GM23338 (cell line): ENCODE data around the gene AKAP13.

Experiments
- EZH2 ChIP-seq: fragments of 200-600 bp; sonication (generic); IDR thresholded peaks from one replicate; pipeline ENCODE4 v1.8.0; 2017; ENCODE audit warnings: antibody characterized with exemption, mild to moderate bottlenecking, low read depth; ENCODE audit not compliant: unreplicated experiment
- EZH2phosphoT487 ChIP-seq: fragments of 200-600 bp; sonication (generic); IDR thresholded peaks from one replicate; pipeline ENCODE4 v1.8.1; 2018; ENCODE audit warnings: antibody characterized with exemption; ENCODE audit not compliant: unreplicated experiment
- JUNB ChIP-seq: IDR thresholded peaks from one replicate; pipeline ENCODE4 v1.6.1; 2016; ENCODE audit warnings: antibody characterized with exemption; ENCODE audit not compliant: unreplicated experiment
- POLR2AphosphoS5 ChIP-seq: IDR thresholded peaks from 2 replicates; pipeline ENCODE4 v1.6.1; 2016; ENCODE audit warnings: antibody characterized with exemption, low read depth
- TF ChIP-seq, protein P1 (sequence below), 2 experiments: fragments of 200-600 bp in 1 of 2; sonication (generic) in 1 of 2; conservative IDR thresholded peaks; 2 replicates each; pipeline versions ENCODE4 v1.5.1 to v1.6.1; 2016 to 2017; ENCODE audit warnings: antibody characterized with exemption in 2 of 2, low read depth in 2 of 2, mild to moderate bottlenecking in 2 of 2, moderate library complexity in 1 of 2
- TF ChIP-seq, protein P2 (sequence below): IDR thresholded peaks from 2 replicates; pipeline ENCODE4 v1.6.1; 2016; ENCODE audit warnings: antibody characterized with exemption
- TF ChIP-seq, protein P3 (sequence below): IDR thresholded peaks from one replicate; pipeline ENCODE4 v1.6.1; 2018; ENCODE audit warnings: antibody characterized with exemption; ENCODE audit not compliant: unreplicated experiment

DNA sequence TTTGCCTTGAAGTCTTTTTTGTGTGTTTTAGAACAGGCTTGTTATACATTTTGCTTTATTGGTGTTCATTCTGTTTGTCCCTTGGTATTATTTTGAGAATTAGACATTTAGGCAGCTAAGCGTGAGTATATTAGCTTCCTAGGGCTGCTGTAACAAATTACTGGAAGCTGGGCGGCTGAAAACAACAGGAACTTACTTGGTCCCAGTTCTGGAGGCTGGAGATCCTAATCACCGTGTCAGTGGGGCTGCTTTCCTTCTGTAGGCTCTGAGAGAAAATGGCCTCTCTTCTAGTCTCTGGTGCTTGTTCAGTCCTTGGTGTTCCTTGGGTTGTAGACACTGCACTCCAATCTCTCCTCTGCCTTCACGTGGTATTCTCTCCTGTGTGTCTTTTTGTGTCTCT is 272.1 kb downstream of the AKAP13 start:
- TF ChIP-seq, protein P1, sequence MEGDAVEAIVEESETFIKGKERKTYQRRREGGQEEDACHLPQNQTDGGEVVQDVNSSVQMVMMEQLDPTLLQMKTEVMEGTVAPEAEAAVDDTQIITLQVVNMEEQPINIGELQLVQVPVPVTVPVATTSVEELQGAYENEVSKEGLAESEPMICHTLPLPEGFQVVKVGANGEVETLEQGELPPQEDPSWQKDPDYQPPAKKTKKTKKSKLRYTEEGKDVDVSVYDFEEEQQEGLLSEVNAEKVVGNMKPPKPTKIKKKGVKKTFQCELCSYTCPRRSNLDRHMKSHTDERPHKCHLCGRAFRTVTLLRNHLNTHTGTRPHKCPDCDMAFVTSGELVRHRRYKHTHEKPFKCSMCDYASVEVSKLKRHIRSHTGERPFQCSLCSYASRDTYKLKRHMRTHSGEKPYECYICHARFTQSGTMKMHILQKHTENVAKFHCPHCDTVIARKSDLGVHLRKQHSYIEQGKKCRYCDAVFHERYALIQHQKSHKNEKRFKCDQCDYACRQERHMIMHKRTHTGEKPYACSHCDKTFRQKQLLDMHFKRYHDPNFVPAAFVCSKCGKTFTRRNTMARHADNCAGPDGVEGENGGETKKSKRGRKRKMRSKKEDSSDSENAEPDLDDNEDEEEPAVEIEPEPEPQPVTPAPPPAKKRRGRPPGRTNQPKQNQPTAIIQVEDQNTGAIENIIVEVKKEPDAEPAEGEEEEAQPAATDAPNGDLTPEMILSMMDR (conservative IDR thresholded peaks at IDR 0.05; ENCODE audit: low read depth in 2 of 2) = no peak
- TF ChIP-seq EZH2phosphoT487 (no peak), JUNB (no peak), EZH2 (no peak), POLR2AphosphoS5 (no peak)
- TF ChIP-seq, protein P2, sequence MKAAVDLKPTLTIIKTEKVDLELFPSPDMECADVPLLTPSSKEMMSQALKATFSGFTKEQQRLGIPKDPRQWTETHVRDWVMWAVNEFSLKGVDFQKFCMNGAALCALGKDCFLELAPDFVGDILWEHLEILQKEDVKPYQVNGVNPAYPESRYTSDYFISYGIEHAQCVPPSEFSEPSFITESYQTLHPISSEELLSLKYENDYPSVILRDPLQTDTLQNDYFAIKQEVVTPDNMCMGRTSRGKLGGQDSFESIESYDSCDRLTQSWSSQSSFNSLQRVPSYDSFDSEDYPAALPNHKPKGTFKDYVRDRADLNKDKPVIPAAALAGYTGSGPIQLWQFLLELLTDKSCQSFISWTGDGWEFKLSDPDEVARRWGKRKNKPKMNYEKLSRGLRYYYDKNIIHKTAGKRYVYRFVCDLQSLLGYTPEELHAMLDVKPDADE = no peak
- TF ChIP-seq, protein P3, sequence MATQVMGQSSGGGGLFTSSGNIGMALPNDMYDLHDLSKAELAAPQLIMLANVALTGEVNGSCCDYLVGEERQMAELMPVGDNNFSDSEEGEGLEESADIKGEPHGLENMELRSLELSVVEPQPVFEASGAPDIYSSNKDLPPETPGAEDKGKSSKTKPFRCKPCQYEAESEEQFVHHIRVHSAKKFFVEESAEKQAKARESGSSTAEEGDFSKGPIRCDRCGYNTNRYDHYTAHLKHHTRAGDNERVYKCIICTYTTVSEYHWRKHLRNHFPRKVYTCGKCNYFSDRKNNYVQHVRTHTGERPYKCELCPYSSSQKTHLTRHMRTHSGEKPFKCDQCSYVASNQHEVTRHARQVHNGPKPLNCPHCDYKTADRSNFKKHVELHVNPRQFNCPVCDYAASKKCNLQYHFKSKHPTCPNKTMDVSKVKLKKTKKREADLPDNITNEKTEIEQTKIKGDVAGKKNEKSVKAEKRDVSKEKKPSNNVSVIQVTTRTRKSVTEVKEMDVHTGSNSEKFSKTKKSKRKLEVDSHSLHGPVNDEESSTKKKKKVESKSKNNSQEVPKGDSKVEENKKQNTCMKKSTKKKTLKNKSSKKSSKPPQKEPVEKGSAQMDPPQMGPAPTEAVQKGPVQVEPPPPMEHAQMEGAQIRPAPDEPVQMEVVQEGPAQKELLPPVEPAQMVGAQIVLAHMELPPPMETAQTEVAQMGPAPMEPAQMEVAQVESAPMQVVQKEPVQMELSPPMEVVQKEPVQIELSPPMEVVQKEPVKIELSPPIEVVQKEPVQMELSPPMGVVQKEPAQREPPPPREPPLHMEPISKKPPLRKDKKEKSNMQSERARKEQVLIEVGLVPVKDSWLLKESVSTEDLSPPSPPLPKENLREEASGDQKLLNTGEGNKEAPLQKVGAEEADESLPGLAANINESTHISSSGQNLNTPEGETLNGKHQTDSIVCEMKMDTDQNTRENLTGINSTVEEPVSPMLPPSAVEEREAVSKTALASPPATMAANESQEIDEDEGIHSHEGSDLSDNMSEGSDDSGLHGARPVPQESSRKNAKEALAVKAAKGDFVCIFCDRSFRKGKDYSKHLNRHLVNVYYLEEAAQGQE = no peak
